Measurements from ENCODE around the gene PIK3R3. TPM values are rescaled to one million over a fixed set of nuclear protein-coding genes. Genes with fewer than 3 reads are reported as not detected.

PIK3R3 gene
- total RNA-seq, 4 donors from 2014 or later = 3.0 to 7.6 (median 6.2) TPM

DNA sequence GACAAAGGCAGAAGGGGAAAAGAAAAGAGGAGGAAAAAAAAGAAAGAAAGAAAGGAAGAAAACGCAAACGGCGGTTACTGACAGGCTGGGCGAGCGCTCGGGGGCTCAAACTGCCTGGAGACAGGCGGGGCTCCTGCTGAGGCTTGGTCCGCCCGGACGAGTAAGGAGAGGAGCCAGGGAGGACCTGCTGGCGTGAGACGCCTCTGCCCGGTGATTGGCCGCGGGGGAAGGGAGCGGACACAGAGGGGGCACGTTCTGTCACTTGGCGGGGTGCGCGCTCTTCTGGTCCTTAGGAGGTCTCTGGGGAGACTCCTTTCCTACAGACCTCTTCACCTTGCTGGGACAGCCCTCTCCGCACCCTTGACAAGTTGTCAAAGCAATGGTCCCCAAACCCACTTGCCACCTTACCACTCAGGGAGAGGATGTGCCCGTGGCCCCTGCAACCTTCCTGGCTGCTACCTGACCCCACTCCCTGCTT is 791 bp upstream of the PIK3R3 start:
- no peak for DNase-seq
- intact Hi-C loops (cut with DNase I) = no loop called here
- TF ChIP-seq CTCF (IDR thresholded peaks at IDR 0.05) (no peak), POLR2A (IDR thresholded peaks at IDR 0.05) (no peak)
- Histone ChIP-seq H3K4me3 (peak overlapping the region; percentile 67 to 82 (median 76)), H3K4me1 (peaks cover 7 to 58% (median 8%) of the 10 kb centered on the region in 3 donors), H3K36me3 (no peaks in the 10 kb centered on the region), H3K27me3 (peaks cover 0 to 48% (median 0%) of the 10 kb centered on the region in 4 donors), H3K27ac (peak overlapping the region; percentile 70 to 95 (median 92)), H3K9me3 (no peaks in the 10 kb centered on the region)
- 1 to 4% methylated on average over 16 to 18 of the region's 22 CpGs for WGBS, 2 donors

DNA sequence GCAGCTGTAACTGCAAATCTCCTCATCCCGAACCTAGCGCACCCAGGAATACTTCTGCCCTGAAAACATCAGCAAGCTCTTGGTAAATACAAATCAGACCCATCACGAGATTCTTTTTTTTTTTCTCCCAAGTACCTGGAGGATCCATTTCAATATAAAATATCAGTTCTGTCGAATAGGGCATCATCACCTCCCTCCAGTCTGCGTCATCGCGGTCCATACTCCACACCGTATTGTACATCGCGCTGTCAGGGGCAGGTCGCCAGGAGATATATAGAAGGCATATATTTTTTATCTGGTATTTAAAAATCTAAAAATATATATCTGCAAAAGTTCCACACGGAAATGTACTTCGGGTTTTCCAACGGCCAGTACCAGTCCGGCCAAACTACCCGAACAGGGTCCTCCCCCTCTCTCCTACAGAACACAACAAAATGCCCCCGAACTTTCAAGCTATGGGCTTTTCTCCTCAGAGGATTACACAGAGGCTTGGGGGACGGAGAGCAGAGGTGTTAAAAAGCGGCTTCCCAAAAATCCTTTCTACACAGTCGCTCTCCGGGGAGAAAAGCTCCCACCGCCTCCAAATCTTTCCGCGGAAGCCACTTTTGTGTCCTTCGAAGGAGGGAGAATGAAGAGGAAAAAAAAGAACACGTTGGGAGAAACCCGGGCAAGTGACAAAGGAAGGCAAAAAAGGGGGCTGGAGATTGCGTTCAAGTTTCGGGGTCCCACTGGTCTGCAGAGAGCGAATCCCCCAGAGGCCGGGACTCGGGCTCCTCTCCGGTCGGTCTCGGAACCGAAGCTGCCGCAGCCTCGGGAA is 509 bp downstream of the PIK3R3 start:
- Histone ChIP-seq H3K27me3 (peaks cover 0 to 45% (median 0%) of the 10 kb centered on the region in 4 donors), H3K27ac (peak overlapping the region; percentile 89 to 95 (median 92)), H3K4me1 (peaks cover 7 to 50% (median 8%) of the 10 kb centered on the region in 3 donors), H3K9me3 (no peaks in the 10 kb centered on the region), H3K36me3 (no peaks in the 10 kb centered on the region), H3K4me3 (peak overlapping the region; percentile 67 to 82 (median 76))
- TF ChIP-seq POLR2A (IDR thresholded peaks at IDR 0.05) = no peak
- TF ChIP-seq CTCF (IDR thresholded peaks at IDR 0.05) = no peak
- 1% methylated on average over 28 to 38 of the region's 38 CpGs for WGBS, 2 donors
- intact Hi-C loops (cut with DNase I) = no loop called here
- no peak for DNase-seq

DNA sequence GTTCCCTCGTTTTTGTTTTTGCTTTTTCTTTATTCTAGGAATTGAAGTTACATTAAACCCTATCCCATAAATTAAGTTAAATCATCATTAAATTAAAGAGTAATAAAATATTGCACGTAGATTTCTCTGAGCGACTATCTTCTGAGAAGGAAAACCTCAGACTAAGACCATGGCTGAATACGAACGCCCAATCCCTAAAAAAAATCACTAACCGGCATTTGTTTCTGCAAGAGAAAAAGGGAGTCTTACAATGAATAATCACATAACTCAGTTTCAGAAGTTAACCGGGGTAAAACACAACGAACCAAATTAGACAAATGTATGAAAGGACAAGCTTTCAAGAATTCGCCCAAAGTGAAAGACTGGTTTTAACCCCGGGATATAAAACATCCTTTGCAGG is 1.3 kb downstream of the PIK3R3 start:
- H3K27ac ChIP-seq = peak overlapping the region; percentile 89 to 95 (median 92)
- peak overlapping the region; percentile 67 to 82 (median 76) for H3K4me3 ChIP-seq

DNA sequence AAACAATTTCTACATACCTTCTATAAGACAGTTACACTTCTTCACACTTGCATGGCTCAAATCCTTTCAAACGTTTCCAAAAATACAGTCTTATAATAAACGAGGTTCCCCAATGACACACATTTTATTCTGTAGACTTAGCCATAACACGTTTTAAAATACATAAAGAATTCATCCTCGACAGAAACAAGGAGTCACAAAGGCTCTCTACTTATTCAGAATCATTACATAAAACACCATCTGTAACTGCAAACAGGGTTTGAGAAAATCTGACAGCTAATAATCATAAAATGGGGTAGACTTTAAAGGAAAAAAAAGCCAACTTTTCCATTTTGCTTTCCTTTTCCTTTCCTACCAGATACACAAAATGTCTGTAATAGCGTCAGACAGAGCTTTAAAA is 1.8 kb downstream of the PIK3R3 start:
- no peaks in the 10 kb centered on the region for H3K36me3 ChIP-seq
- intact Hi-C loops (cut with DNase I) = no loop called here
- WGBS, 2 donors = 20 to 22% methylated on average over 5 of the region's 5 CpGs
- TF ChIP-seq CTCF (IDR thresholded peaks at IDR 0.05) (no peak), POLR2A (IDR thresholded peaks at IDR 0.05) (no peak)
- peaks cover 0 to 45% (median 0%) of the 10 kb centered on the region in 4 donors for H3K27me3 ChIP-seq
- no peaks in the 10 kb centered on the region for H3K9me3 ChIP-seq
- DNase-seq = no peak
- H3K4me3 ChIP-seq = peak overlapping the region; percentile 67 to 82 (median 76)
- peaks cover 7 to 44% (median 8%) of the 10 kb centered on the region in 3 donors for H3K4me1 ChIP-seq
- peak overlapping the region in 2 of 4 donors; percentile 89 to 95 for H3K27ac ChIP-seq

More for the DNA sequence above, 1.3 kb downstream of the PIK3R3 start:
- Histone ChIP-seq H3K9me3 (no peaks in the 10 kb centered on the region), H3K27me3 (peaks cover 0 to 45% (median 0%) of the 10 kb centered on the region in 4 donors), H3K4me1 (peaks cover 7 to 49% (median 8%) of the 10 kb centered on the region in 3 donors), H3K36me3 (no peaks in the 10 kb centered on the region)
- DNase-seq = no peak
- 4 to 6% methylated on average over 10 of the region's 10 CpGs for WGBS, 2 donors
- TF ChIP-seq CTCF (IDR thresholded peaks at IDR 0.05) (no peak), POLR2A (IDR thresholded peaks at IDR 0.05) (no peak)
- intact Hi-C loops (cut with DNase I) = no loop called here

GRCh38 chr1:46130121-46130520 is 2.3 kb downstream of the PIK3R3 start:
- intact Hi-C loops (cut with DNase I) = no loop called here
- no peak for DNase-seq
- Histone ChIP-seq H3K36me3 (no peaks in the 10 kb centered on the region), H3K4me3 (peak overlapping the region in 3 of 4 donors; percentile 70 to 82 (median 82)), H3K4me1 (peaks cover 4 to 39% (median 7%) of the 10 kb centered on the region in 3 donors), H3K27me3 (peaks cover 0 to 45% (median 0%) of the 10 kb centered on the region in 4 donors), H3K27ac (peak overlapping the region in 1 of 4 donors; percentile 11), H3K9me3 (no peaks in the 10 kb centered on the region)
- 45 to 59% methylated on average over 1 of the region's 1 CpG for WGBS, 2 donors
- no peak for TF ChIP-seq CTCF (IDR thresholded peaks at IDR 0.05)
- TF ChIP-seq POLR2A (IDR thresholded peaks at IDR 0.05) = no peak
